Inflammatory macrophage treated with lipopolysaccharide for 4 hours (primary cell): ENCODE data around the gene CLDN22.

Experiments
- DNase-seq: peaks from one replicate; pipeline ENCODE4 v3.0.0-alpha.2; 2020

CLDN22 gene

GRCh38 chr4:183320211-183321059 lies at the start of gene CLDN22:
CLDN22 (minus strand) TSS chr4:183320276; CDS start chr4:183320218, 58 bp downstream.
- no peak for DNase-seq

GRCh38 chr4:183369073-183369472 lies 49.0 kb upstream of the CLDN22 start:
- DNase-seq: no peak

DNA sequence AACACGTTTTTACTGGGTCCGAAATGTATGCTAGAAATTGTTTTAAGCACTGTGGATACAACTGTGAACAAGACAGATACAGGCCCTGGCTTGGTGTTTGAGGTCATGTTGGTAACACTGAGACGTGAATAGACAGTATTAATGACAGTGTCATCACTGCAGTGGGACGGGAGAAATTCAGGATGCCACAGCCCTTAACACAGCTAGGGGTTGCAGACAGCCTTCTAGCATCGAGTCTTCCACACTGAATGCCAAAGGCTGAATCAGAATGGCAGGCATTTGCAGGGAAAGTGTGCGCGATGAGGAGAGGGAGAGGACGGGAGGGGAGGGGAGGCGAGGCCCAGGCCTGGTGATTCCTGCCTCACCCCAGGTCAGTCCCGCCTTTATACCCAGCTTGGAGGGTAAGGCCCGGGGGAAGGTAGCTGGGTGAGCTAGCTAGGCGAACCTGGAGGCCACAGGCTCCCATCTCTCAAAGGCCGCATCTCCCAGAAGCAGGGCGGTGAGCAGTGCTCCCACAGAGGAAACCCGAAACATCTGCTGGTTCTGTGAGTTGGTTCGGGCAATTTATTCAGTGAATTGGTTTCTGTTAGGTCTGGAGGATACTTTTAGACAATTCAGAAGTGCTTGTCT lies 46.2 kb upstream of the CLDN22 start:
- DNase-seq: no peak

GRCh38 chr4:183364025-183364424 lies 43.9 kb upstream of the CLDN22 start:
- no peak for DNase-seq

DNA sequence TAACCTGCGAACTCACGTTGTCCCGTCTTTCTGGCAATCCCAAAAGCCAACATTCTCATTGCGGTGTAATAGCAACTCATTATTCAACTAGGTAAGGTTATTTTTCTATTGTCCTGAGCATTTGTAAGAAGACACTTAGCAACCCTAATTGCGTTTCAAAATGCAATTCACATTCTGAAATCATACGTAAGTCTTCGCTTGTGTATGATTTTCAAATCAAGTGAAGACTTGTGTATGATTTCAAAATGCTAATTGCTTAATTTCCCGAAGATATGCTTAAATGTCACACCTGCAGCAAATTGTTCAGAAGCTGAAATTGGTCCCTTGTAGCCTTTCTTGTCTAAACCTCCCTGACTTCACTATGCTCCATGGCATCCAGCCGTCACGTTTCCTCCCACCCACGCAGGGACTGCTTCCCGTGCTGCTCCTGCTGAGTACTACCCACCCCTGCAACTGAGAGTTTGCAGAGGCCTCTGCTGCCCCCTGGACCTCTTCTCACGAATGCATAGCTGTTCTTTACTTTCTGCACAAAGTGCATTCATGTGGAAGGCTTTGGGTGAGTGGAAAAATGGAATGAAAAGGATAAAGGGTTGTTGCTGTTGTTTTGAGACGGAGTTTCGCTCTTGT lies 43.0 kb upstream of the CLDN22 start:
- no peak for DNase-seq

DNA sequence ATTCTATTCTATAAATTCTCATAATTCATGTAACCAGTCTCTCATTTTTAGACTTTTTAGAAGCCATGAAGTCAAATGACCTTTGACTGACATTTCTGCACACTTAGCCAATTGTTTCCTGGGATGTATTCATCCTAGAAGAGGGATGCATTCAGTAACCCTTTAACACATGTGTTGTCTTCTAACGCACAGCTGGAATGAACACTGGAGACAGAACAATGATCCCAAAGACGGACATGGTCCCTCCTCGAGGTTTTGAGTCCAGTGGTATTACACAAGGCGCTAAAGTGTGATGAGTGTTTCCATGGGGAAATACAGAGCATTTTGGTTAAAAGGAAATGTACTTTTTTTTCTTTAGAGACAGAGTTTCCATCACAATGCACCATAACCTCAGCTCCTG lies 42.0 kb upstream of the CLDN22 start:
- DNase-seq: no peak

DNA sequence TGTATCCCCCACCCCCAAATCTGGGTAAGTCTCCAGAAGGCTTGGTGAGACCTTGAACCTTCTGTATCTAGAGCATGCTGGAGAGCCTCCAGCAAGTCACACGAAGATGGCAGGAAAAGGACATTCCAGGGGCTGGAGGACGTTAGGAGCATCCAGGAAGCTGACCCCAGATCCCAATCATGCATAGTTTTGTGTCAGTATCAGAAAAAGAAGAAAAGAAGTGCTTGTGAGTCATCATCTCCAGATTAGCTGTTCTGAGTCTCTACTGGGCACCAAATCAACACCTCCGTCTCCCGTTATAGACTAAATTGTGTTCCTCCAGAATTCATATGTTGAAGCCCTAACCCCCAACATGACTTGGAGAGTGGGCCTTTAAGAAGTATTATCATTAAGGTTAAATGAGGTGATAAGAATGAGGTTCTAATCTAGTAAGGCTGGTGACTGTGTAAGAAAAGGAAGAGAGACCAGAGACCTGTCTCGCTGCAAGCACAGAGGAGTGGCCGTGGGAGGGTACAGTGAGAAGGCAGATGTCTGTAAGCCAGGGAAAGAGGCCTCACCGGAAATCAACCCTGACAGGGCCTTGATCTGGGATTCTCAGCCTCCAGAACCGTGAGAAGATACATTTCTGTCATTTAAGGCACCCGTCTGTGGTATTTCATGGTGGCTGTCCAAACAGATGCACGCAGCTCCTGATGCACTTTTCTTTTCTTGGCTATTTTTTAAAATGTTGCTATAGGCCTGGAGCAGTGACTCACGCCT lies 40.3 kb upstream of the CLDN22 start:
- DNase-seq: no peak

DNA sequence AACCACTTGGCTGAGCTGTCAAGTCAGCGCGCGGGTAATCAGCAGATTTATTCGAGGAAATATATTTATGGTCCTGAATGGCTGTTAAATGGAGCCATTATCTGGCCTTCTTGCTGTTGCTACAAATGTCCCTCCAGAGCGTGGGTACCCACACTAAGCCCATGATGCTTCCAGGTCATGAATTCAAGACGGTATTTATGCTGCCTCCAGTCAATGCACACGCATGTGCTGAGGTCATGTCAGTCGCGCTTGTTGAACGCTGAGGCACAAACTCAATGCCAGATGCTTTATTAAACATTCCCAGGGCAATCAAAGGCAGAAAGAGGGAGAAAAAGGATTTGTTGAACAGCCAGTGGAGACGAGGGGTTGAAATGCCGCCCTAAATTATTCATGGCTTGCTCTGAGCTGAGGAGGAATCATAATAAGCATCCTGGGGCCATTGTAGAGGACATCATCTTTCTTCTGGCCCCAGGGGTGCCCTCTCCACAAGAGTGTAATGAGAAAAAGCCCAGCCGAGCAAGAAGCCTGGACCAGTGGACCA lies 38.2 kb upstream of the CLDN22 start:
- DNase-seq: no peak

- no peak for DNase-seq
Measured at GRCh38 chr4:183356931-183357675, 37.0 kb upstream of the CLDN22 start.

GRCh38 chr4:183356173-183356830 lies 36.2 kb upstream of the CLDN22 start:
- DNase-seq: no peak

- no peak for DNase-seq
Measured at GRCh38 chr4:183355405-183355804, 35.3 kb upstream of the CLDN22 start.

DNA sequence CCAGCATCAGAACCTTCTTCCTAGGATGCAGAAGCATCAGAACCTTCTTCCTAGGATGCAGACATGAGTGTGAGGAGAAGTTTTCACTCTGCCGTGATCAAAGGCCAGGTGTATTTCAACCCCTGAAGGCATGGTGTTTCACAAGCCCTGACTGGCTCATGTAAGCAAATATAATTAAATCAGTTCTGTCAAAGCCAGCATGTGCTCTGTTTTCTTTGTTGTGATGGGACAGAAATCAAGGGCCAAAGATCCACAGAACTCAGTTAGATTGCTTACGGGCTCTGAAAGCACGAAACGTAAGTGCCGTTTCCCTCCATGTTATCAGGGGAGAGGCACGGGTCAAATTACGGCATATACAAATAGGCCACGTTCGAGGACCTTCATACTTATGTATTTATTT lies 34.1 kb upstream of the CLDN22 start:
- DNase-seq: no peak

DNA sequence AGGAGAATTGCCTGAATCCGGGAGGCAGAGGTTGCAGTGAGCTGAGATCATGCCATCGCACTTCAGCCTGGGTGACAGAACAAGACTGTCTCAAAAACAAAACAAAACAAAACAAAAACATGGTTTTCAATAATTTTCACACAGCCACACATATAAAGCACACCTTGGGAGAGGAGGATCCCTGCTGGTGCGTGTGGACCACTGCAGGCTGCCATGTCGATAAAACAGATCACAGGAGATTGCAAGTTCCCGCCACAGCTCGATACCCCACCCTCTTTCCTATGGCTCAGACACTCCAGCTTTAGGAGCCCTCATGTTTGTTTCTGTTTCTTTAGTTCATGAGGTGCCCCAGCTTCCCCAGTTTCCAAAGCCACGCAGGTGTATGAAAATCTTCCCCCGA lies 33.5 kb upstream of the CLDN22 start:
- no peak for DNase-seq

DNA sequence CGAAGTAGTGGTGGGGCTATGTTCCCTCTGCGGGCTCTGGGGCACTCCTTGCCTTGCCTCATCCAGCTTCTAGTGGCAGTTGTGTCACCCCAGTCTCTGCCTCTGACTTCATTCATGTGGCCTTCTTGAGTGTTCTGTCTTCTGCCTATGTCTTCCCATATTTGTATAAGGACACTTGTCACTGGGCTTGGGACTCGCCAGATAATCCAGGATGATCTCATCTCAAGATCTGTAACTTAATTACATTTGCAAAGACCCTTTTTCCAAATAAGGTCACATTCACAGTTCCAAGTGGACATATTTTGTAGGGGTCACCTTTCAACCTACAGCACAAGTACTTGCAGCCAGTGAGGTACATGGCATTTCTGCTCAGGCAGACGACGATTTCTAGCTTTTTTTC lies 32.5 kb upstream of the CLDN22 start:
- DNase-seq: no peak

- no peak for DNase-seq
Measured at GRCh38 chr4:183350317-183351071, 30.4 kb upstream of the CLDN22 start.

DNA sequence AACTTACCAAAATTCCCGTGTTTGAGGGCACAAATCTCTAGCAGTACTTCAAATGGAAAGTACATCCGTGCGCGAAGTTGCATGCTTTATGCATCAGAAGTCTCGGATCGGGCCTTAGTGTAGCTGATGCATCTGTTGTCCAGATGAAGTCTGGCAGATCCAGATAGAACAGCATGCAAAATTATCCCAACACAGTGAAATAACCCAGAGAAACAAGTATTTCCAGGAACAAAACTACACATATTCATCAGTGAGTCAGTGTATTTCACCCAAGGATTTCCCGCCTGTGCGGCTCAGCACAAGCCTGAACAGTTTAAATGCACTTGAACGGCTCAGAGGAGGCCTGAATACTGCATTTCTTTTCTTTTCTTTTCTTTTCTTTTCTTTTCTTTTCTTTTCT lies 29.6 kb upstream of the CLDN22 start:
- peak; percentile 13 for DNase-seq

DNA sequence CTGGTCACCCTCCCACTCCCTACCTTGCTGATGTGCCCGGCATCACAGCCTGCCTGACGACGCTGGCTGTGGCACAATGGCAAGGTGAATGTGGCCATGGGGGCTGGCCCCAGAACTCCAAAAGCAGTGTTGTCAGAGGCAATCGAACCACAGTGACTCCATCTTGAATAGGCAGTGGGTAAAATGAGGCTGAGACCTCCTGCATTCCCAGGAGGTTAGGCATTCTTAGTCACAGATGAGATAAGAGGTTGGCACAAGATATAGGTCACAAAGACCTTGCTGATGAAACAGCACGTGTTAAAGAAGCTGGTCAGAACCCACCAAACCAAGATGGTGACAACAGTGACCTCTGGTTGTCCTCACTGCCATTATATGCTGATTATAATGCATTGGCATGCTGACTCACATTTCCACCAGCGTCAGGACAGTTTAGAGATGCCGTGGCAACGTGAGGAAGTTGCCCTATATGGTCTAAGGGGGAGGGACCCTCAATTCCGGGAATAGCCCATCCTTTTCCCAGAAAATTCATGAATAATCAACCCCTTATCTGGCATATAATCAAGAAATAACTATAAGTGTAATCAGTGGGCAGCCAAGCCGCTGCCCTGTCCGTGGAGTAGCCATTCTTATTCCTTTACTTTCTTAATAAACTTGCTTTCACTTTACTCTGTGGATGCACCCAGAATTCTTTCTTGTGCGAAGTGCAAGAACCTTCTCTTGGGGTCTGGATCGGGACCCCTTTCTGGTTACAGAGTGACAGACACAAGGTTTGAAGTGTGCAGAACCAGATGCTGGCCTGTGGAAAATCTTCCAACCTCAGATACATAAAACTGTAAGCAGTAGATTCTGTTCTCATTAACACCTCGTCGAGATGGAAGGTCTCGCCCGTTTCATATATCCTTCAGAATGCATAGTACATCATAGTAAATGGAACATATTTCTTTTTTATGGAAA lies 28.9 kb upstream of the CLDN22 start:
- peak; percentile 84 for DNase-seq

DNA sequence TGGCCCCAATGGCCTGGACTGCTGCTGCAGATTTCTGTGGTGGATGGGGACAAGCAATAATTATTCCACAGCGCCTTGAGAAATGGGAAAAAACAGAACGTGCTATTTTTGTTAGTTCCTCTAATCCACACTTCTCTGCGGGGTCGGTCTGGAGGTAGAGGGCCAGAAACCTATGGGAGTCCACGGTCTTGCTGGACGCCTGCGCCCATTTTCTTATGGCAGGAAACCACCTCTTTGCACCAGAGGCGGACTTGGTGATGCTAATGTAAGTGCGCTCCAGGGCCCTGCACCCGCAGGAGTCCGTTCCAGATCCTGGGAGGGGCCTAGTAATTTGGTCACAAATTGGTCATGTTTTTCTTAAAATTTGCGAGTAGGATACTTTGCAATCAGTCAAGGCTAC lies 28.1 kb upstream of the CLDN22 start:
- no peak for DNase-seq

- no peak for DNase-seq
Measured at GRCh38 chr4:183347566-183347965, 27.5 kb upstream of the CLDN22 start.

DNA sequence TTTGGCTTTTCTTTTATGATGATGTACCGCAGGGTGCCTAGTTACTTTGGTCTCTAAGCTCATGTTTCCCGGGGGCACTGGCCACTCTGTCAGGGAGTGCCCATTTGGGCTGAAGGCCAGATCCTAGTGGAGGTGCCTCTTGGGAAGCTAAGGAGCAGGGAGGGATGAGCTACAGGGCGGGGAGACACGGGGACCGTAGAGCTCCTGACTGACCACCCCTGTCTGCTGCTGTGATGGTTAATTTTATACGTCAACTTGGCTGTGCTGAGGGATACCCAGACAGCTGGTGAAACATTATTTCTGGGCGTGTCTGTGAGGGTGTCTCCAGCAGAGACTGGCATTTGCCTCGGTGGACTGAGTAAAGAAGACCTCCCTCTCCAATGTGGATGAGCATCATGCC lies 27.1 kb upstream of the CLDN22 start:
- DNase-seq: no peak
